Measurements from ENCODE around the gene DSC1. TPM values are rescaled to one million over a fixed set of nuclear protein-coding genes. Genes with fewer than 3 reads are reported as not detected.
A peak's percentile ranks its signal among the peaks of the same experiment; 100 is the strongest.

DSC1 gene
- total RNA-seq, 1 donor from 2014 or later = not detected

DNA sequence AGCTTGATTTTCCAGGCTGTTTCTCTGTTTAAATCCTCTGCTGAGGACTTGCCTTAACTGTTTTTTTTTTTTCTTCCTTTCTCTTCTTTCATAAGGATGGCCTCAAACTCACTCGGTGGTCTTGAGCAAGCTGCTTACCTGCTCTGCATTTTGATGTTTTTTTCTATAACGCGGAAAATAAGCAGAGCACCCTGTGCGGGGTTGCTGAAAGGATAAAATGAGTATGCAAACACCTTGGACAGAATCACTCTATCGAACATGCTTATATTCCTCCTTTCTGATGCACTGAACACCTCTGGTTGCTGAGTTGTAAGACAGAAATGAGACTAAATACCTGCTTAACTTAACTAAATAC, 41.1 kb upstream of the DSC1 start:
- H3K27ac ChIP-seq = no peak overlapping the region
- no peaks in the 10 kb centered on the region for H3K9me3 ChIP-seq
- no peak overlapping the region for H3K4me3 ChIP-seq
- intact Hi-C loops (cut with DNase I) = no loop called here
- DNase-seq (no peak), ATAC-seq (no peak)
- TF ChIP-seq CTCF (IDR thresholded peaks at IDR 0.05) = no peak
- H3K4me1 ChIP-seq = peaks cover 26% of the 10 kb centered on the region
- H3K36me3 ChIP-seq = no peaks in the 10 kb centered on the region
- H3K27me3 ChIP-seq (ENCODE audit: low read depth) = no peaks in the 10 kb centered on the region

DNA sequence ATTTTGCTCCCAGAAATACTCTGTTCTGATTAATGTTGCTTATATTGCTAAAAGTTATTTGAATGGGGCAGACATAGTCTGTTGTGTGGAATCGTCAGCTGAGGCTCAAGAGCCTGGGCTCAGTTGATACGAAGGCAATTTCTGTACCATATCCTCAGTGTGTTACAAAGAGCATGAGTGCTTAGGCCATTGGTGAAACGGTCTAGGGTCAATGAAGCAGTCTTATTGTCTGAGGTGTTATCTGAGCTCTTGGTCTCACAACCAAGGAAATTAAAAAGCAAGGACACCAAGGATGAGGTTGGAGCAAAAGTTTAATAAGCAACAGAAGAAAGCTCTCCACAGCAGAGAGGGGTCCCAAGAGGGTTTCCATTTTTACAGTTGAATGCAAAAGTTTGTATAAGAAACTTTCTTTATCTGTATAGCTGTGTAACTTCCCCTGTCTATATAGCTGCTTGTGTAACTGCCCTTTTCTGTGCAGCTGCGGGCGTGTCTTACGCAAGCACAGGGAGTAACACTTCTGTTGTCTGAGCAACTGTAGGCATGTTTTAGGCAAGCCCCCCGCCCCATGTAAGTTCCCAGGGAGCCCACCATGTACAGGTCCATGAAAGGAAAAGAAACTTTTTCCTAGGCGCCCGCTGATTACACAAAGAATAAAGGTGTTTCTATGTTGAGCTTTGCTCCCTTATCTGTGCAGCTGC, 40.6 kb upstream of the DSC1 start:
- TF ChIP-seq CTCF (IDR thresholded peaks at IDR 0.05) = no peak
- peaks cover 26% of the 10 kb centered on the region for H3K4me1 ChIP-seq
- H3K4me3 ChIP-seq = no peak overlapping the region
- no peaks in the 10 kb centered on the region for H3K36me3 ChIP-seq
- no peaks in the 10 kb centered on the region for H3K27me3 ChIP-seq (ENCODE audit: low read depth)
- ATAC-seq (peak in 1 of 2 donors; percentile 62), DNase-seq (peak; percentile 80)
- intact Hi-C loops (cut with DNase I) = no loop called here
- peak overlapping the region; percentile 34 for H3K27ac ChIP-seq
- H3K9me3 ChIP-seq = no peaks in the 10 kb centered on the region

DNA sequence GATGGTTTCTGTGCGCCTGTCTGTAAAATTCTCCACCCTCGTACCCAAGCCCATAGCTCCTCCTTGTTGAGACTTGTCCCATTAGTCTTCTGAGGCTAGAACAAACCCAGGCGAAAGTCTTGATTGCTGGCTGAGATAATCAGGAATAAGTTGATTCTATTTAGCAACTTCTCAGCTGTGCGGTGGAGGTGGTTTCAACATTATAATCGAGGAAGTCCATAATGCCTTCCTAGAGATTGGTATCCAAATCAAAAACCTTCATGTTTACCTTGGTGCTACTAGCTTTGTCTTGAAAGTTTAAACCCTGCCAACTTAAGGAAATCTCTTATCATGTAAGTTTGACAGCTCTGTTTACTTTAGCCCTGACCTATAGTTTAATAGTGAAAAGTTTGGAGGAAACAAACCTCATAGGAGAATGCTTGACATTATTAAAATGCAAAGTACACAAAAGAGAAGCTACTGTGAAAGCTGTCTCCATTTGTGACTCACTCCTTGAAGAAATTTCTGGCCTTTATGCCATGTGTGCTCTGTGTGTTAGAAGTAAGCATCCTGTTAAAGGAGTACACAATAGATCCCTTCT, 36.6 kb upstream of the DSC1 start:
- Histone ChIP-seq H3K36me3 (no peaks in the 10 kb centered on the region), H3K27me3 (ENCODE audit: low read depth) (no peaks in the 10 kb centered on the region), H3K4me1 (peaks cover 6% of the 10 kb centered on the region), H3K9me3 (no peaks in the 10 kb centered on the region), H3K4me3 (no peak overlapping the region), H3K27ac (no peak overlapping the region)
- ATAC-seq = peak in 1 of 2 donors; percentile 29
- TF ChIP-seq CTCF (IDR thresholded peaks at IDR 0.05) = no peak
- no peak for DNase-seq
- intact Hi-C loops (cut with DNase I) = no loop called here

GRCh38 chr18:31197676-31198075, 35.0 kb upstream of the DSC1 start:
- DNase-seq = no peak
- intact Hi-C loops (cut with DNase I) = no loop called here

DNA sequence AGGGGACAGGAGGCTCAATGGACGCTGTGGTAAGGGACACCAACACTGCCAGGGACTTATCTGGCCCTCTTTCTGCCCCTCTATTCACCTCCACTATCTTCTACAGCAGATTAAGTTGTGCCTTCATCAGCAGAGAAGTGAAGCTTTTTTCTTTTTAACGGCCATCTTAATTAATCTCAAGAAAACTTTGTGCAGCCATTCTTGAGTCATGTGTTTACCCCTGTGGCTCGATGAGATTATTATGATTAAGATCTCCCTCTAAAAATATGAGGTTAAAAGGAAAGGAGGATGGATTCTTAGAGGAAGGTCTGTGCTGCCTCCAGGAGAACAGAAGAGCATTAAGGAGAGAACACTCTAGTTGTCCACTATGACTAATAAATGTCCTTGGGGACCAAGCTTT, 32.4 kb upstream of the DSC1 start:
- no peaks in the 10 kb centered on the region for H3K27me3 ChIP-seq (ENCODE audit: low read depth)

More at GRCh38 chr18:31197676-31198075, 35.0 kb upstream of the DSC1 start:
- Histone ChIP-seq H3K27ac (no peak overlapping the region), H3K27me3 (ENCODE audit: low read depth) (no peaks in the 10 kb centered on the region), H3K9me3 (no peaks in the 10 kb centered on the region), H3K36me3 (no peaks in the 10 kb centered on the region), H3K4me1 (no peaks in the 10 kb centered on the region), H3K4me3 (no peak overlapping the region)
- no peak for TF ChIP-seq CTCF (IDR thresholded peaks at IDR 0.05)
- no peak for ATAC-seq

More for the DNA sequence above, 32.4 kb upstream of the DSC1 start:
- Histone ChIP-seq H3K4me1 (no peaks in the 10 kb centered on the region), H3K9me3 (no peaks in the 10 kb centered on the region), H3K27ac (no peak overlapping the region), H3K36me3 (no peaks in the 10 kb centered on the region), H3K4me3 (no peak overlapping the region)
- intact Hi-C loops (cut with DNase I) = no loop called here
- no peak for DNase-seq
- ATAC-seq = no peak
- no peak for TF ChIP-seq CTCF (IDR thresholded peaks at IDR 0.05)

Measured in lower lobe of right lung (tissue), 2 donors.